Dermis microvascular lymphatic vessel endothelial cell (primary cell): ENCODE results near the gene HS6ST3. TPM values are rescaled to one million over a fixed set of nuclear protein-coding genes. Genes with fewer than 3 reads are reported as not detected.

ENCODE experiments used
- total RNA-seq: library from RNA; depleted of rRNA; stranded (reverse); fragments of >200 nt; gene quantifications from 2 replicates; pipeline ENCODE4 v1.2.1, GENCODE V29; 2014

The HS6ST3 gene
- total RNA-seq, 1 donor from 2014 or later, result under 0.01 TPM

Other genes starting within 250 kb of the HS6ST3 start
- gene UGGT2, start 36.7 kb upstream of the HS6ST3 start, total RNA-seq, result 27.1 and 29.8 TPM in 2 replicates